Measurements from ENCODE around the gene CDH2. TPM values are rescaled to one million over a fixed set of nuclear protein-coding genes. Genes with fewer than 3 reads are reported as not detected.

The CDH2 gene
- total RNA-seq, 1 experiment from 2014 or later, result 36.2 TPM

DNA sequence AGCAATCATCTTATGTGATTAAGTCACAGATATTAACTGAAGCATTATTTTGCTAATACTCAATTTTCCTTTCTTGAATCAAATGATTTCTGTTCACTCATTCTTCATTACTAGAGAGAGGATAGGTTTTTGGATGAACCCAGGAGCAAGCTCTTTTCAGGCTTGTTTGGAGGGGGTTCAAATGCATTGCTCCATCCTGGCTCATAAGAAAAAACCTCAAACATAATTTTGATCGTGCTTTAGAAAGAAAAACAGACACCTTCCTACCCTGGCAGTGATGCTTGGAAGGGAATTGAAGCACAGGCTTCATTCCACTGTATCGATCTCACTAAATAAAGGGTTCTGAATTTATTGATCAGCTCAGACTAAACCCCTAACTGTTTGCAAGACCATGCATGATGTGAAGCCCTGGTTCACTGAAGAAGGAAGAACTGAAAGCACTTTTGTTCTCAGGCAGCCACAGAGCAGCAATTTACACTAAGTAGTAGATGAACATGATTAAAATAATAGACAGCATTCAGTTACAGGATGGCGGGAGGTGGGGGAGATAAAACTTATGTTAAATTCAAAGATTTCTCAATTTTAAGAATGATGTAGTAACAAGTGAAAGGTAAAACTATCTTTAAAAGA lies 53.4 kb downstream of the CDH2 start:
- Histone ChIP-seq H2AK5ac (ENCODE audit: insufficient read length, low read length) (no peak overlapping the region), H3K18ac (ENCODE audit: insufficient read length, low read depth, low read length) (no peak overlapping the region), H4K91ac (ENCODE audit: insufficient read length, low read depth, low read length) (no peak overlapping the region), H3K9ac (ENCODE audit: extremely low read depth, insufficient read length, low read length) (no peak overlapping the region), H2BK20ac (ENCODE audit: low read depth, low read length, poor library complexity, severe bottlenecking) (no peak overlapping the region), H3K4me1 (ENCODE audit: insufficient read depth, low read length) (no peaks in the 10 kb centered on the region), H3K23me2 (ENCODE audit: insufficient read length, low read depth, low read length, poor library complexity, severe bottlenecking) (no peaks in the 10 kb centered on the region), H3K14ac (ENCODE audit: insufficient read depth, low read length) (no peak overlapping the region), H2BK5ac (ENCODE audit: insufficient read length, low read length) (no peak overlapping the region), H3T11ph (ENCODE audit: low read length) (no peak overlapping the region), H3K79me1 (ENCODE audit: insufficient read depth, low read depth, low read length, poor library complexity, severe bottlenecking) (no peaks in the 10 kb centered on the region), H3K27ac (ENCODE audit: insufficient read length, low read depth, low read length) (no peak overlapping the region), H3K27me3 (ENCODE audit: insufficient read depth, low read length) (no peaks in the 10 kb centered on the region), H2BK120ac (ENCODE audit: low read depth, low read length, poor library complexity, severe bottlenecking) (no peak overlapping the region), H3K9me3 (ENCODE audit: control insufficient read depth, low read depth, low read length) (no peaks in the 10 kb centered on the region), H4K5ac (ENCODE audit: insufficient read length, low read depth, low read length) (no peak overlapping the region), H3K23ac (ENCODE audit: insufficient read length, low read depth, low read length) (no peak overlapping the region), H3K79me2 (ENCODE audit: insufficient read depth, low read length) (peaks cover 2% of the 10 kb centered on the region; the same call in 1 of the 2 replicates), H2BK12ac (ENCODE audit: insufficient read length, low read depth, low read length) (no peak overlapping the region), H2AFZ (ENCODE audit: low read length) (no peak overlapping the region), H4K20me1 (ENCODE audit: control insufficient read depth, insufficient read depth, insufficient read length) (no peaks in the 10 kb centered on the region), H3K56ac (ENCODE audit: insufficient read length, low read depth, low read length) (no peak overlapping the region), H3K4me2 (ENCODE audit: insufficient read depth, insufficient read length, low read length) (no peak overlapping the region), H3K4ac (ENCODE audit: low read depth, low read length) (no peak overlapping the region), H2BK15ac (ENCODE audit: low read depth, low read length) (no peak overlapping the region), H4K8ac (replicated peaks; ENCODE audit: insufficient read length, low read depth, low read length) (no peak overlapping the region)
- Mint-ChIP-seq H3K27ac (no peak overlapping the region), H3K36me3 (ENCODE audit: insufficient read depth in 1 of 3, low read depth in 3 of 3) (no peaks in the 10 kb centered on the region), H3K4me3 (no peak overlapping the region), H3K9me3 (no peaks in the 10 kb centered on the region), H3K4me1 (peaks cover 6 to 11% of the 10 kb centered on the region in 2 experiments), H3K27me3 (ENCODE audit: low read depth) (no peaks in the 10 kb centered on the region)
- TF ChIP-seq CTCF (conservative IDR thresholded peaks at IDR 0.05), result no peak
- WGBS (ENCODE audit: extremely low coverage, insufficient read length, low lambda C conversion rate), result no CpG with 5 or more reads among the region's 3 CpGs
- no peak for DNase-seq
